Adrenal gland (tissue), 12 donors: ENCODE results near the gene PPP5C. TPM values are rescaled to one million over a fixed set of nuclear protein-coding genes. Genes with fewer than 3 reads are reported as not detected.
"Not testable (repeated sequence)": the region's sequence is repeated elsewhere in the genome, so short reads cannot be mapped to it uniquely, and the experiment has no call there.

Source experiments
- DNase-seq, 7 donors: peaks; one replicate each; pipeline ENCODE4 v3.0.0-alpha.2; 2019 to 2020
- H3K27ac ChIP-seq, 5 donors: fragments of 200-600 bp; sonication (generic) in 4 of 5; 1 replicate in 3 of 5; 2 replicates in 2 of 5; pipeline versions ENCODE4 v1.5.1 to v1.8.0; 2016 to 2020; ENCODE audit warnings: mild to moderate bottlenecking in 1 of 5
- H3K27me3 ChIP-seq: fragments of 200-600 bp; 2 replicates; pipeline ENCODE4 v1.8.0; 2021
- H3K36me3 ChIP-seq, 2 donors: fragments of 200-600 bp; replicated peaks in 1 of 2; 1 replicate in 1 of 2; 2 replicates in 1 of 2; pipeline versions ENCODE4 v1.5.1 to v1.8.0; 2018 to 2022
- H3K4me1 ChIP-seq, 2 donors: fragments of 200-600 bp; replicated peaks in 1 of 2; 1 replicate in 1 of 2; 2 replicates in 1 of 2; pipeline versions ENCODE4 v1.5.1 to v1.8.0; 2018 to 2021
- H3K4me3 ChIP-seq, 4 donors: fragments of 200-600 bp; sonication (generic) in 3 of 4; one replicate each; pipeline ENCODE4 v1.5.1; 2016 to 2018
- H3K9me3 ChIP-seq, 3 donors: fragments of 200-600 bp; sonication (generic) in 1 of 3; replicated peaks in 1 of 3; 1 replicate in 2 of 3; 2 replicates in 1 of 3; pipeline versions ENCODE4 v1.5.1 to v1.8.0; 2016 to 2021
- CTCF ChIP-seq, 6 experiments: fragments of 450-650 bp in 4 of 6; fragments of 200-600 bp in 2 of 6; sonication (generic) in 1 of 6; IDR thresholded peaks; 1 replicate in 5 of 6; 2 replicates in 1 of 6; pipeline versions ENCODE4 v1.5.1 to v1.8.0; 2016 to 2021; ENCODE audit warnings: antibody characterized with exemption in 6 of 6, mild to moderate bottlenecking in 2 of 6, moderate library complexity in 1 of 6
- POLR2A ChIP-seq, 2 donors: fragments of 450-650 bp; IDR thresholded peaks; one replicate each; pipeline ENCODE4 v1.6.1; 2017; ENCODE audit warnings: antibody characterized with exemption in 2 of 2, mild to moderate bottlenecking in 2 of 2, moderate library complexity in 1 of 2
- WGBS, 4 donors: extraction: QIAGEN DNeasy Blood & Tissue Kit in 2 of 4; methylation state at CpG; one replicate each; pipeline versions ENCODE4 v1.1.5 to v1.1.7; 2013 to 2017; 5-methylcytosine and 5-hydroxymethylcytosine counted together
- intact Hi-C, 2 donors: fragments of 100-400 bp; cut with DNase I; formaldehyde crosslinking; loops; one replicate each; pipeline versions ENCODE4 v1.14.1 to v1.15.0; 2022 to 2023
- polyA plus RNA-seq, 3 donors: library from polyadenylated mRNA; stranded (reverse); fragments of 200-250 nt in 2 of 3; fragments of 350-450 nt in 1 of 3; fragmentation: Illumina TruSeq in 1 of 3; extraction: RNeasy Lipid Tissue Mini Kit (QIAGEN cat#74804) in 1 of 3; gene quantifications; one replicate each; pipeline ENCODE4 v1.2.3, GENCODE V29; 2013 to 2014
- total RNA-seq, 9 donors: library from RNA; depleted of rRNA in 4 of 9; stranded (reverse); fragments of >200 nt in 4 of 9; fragments of 120-200 nt in 1 of 9; fragmentation: NEBNext Ultra II Directional in 1 of 9; extraction: Animal tissue kit (Norgen Biotek cat#: 25700) in 1 of 9; gene quantifications; one replicate each; pipeline versions ENCODE4 v1.1.0 to v1.2.4, GENCODE V29; 2013 to 2023
- donor health status: healthy with polysubstance abuse.
- donor health status: Bipolar disorder and iron deficiency.
- donor health status: DM: yes; HTN: yes; CAD: no.
- donor health status: DM: no; HTN: no; CAD: no.
- donor health status: DM: no; HTN: no; CAD: no.
- donor health status: DM: yes; HTN: yes; CAD: no.

Gene PPP5C
- total and polyA plus RNA-seq, 12 donors = 42.3 to 135 (median 75.1) TPM

- Histone ChIP-seq H3K36me3 (peaks cover 0 to 40% of the 10 kb centered on the region in 2 donors), H3K27ac (peak overlapping the region in 2 of 5 donors; percentile 65 to 75), H3K27me3 (no peaks in the 10 kb centered on the region), H3K4me3 (no peak overlapping the region), H3K4me1 (peaks cover 12 to 53% of the 10 kb centered on the region in 2 donors), H3K9me3 (no peaks in the 10 kb centered on the region)
- 86 to 97% (median 91%) methylated on average over 11 to 21 of the region's 21 CpGs for WGBS, 4 donors
- TF ChIP-seq POLR2A (IDR thresholded peaks at IDR 0.05) (no peak), CTCF (IDR thresholded peaks at IDR 0.05) (no peak)
- peak in 4 of 7 donors; percentile 14 to 46 (median 15) for DNase-seq
- intact Hi-C loops = loop anchor here in 1 of 2 donors (10.0 kb wide), 1 partner anchor 90 kb away; no protein-coding TSS in a partner anchor
These were observed 27.9 kb downstream of the PPP5C start for GRCh38 chr19:46374536-46375475.

- H3K9me3 ChIP-seq, H3K4me3 ChIP-seq, H3K27ac ChIP-seq, H3K27me3 ChIP-seq: not testable (repeated sequence)
- peaks cover 12 to 59% of the 10 kb centered on the region in 2 donors for H3K4me1 ChIP-seq
- H3K36me3 ChIP-seq = peaks cover 0 to 43% of the 10 kb centered on the region in 2 donors
- WGBS, 4 donors = 88 to 97% (median 93%) methylated on average over 14 to 22 of the region's 22 CpGs
- intact Hi-C loops = loop anchor here in 1 of 2 donors (10.0 kb wide), 1 partner anchor 91 kb away; no protein-coding TSS in a partner anchor
- peak in 3 of 7 donors; percentile 13 to 45 (median 14) for DNase-seq
These were observed 28.7 kb downstream of the PPP5C start for GRCh38 chr19:46375476-46376067.

- TF ChIP-seq CTCF (IDR thresholded peaks at IDR 0.05) = no peak
- 93 to 95% (median 94%) methylated on average over 18 to 20 of the region's 20 CpGs for WGBS, 4 donors
These were observed 29.6 kb downstream of the PPP5C start for GRCh38 chr19:46376241-46377153.

GRCh38 chr19:46378268-46378667 is 31.4 kb downstream of the PPP5C start:
- no peaks in the 10 kb centered on the region for H3K27me3 ChIP-seq
- H3K9me3 ChIP-seq = no peaks in the 10 kb centered on the region
- no peak overlapping the region for H3K4me3 ChIP-seq
- H3K27ac ChIP-seq = peak overlapping the region in 2 of 5 donors; percentile 12 to 78
- H3K36me3 ChIP-seq = peaks cover 0 to 69% of the 10 kb centered on the region in 2 donors
- 21 to 30% (median 24%) methylated on average over 2 of the region's 2 CpGs for WGBS, 4 donors
- no peak for TF ChIP-seq POLR2A (IDR thresholded peaks at IDR 0.05)
- no peak for TF ChIP-seq CTCF (IDR thresholded peaks at IDR 0.05)
- peaks cover 9 to 45% of the 10 kb centered on the region in 2 donors for H3K4me1 ChIP-seq
- intact Hi-C loops = loop anchor here in 1 of 2 donors (10.0 kb wide), 1 partner anchor 93 kb away; no protein-coding TSS in a partner anchor
- peak in 1 of 7 donors; percentile 26 for DNase-seq

More at GRCh38 chr19:46376241-46377153, 29.6 kb downstream of the PPP5C start:
- H3K4me1 ChIP-seq = peaks cover 12 to 52% of the 10 kb centered on the region in 2 donors
- intact Hi-C loops = loop anchor here in 1 of 2 donors (10.0 kb wide), 1 partner anchor 92 kb away; no protein-coding TSS in a partner anchor
- no peaks in the 10 kb centered on the region for H3K27me3 ChIP-seq
- H3K36me3 ChIP-seq = peaks cover 0 to 51% of the 10 kb centered on the region in 2 donors
- no peak overlapping the region for H3K4me3 ChIP-seq
- H3K27ac ChIP-seq = no peak overlapping the region
- H3K9me3 ChIP-seq = no peaks in the 10 kb centered on the region
- peak in 4 of 7 donors; percentile 13 to 48 (median 20) for DNase-seq
